ENCODE measurements around the gene ZNF219. TPM values are rescaled to one million over a fixed set of nuclear protein-coding genes. Genes with fewer than 3 reads are reported as not detected.
A peak's percentile ranks its signal among the peaks of the same experiment; 100 is the strongest.

ZNF219 gene
- total RNA-seq, 3 donors from 2014 or later = 5.5 to 7.0 (median 6.5) TPM

GRCh38 chr14:21106498-21107282 lies 8.2 kb upstream of the ZNF219 start:
- Mint-ChIP-seq H3K36me3 (ENCODE audit: insufficient read depth) (no peaks in the 10 kb centered on the region), H3K4me1 (ENCODE audit: low read depth) (peaks cover 23% of the 10 kb centered on the region), H3K27me3 (ENCODE audit: low read depth) (no peaks in the 10 kb centered on the region), H3K9me3 (no peaks in the 10 kb centered on the region), H3K4me3 (no peak overlapping the region)
- DNase-seq (peak; percentile 72), ATAC-seq (no peak)

- no peak for ATAC-seq
- Mint-ChIP-seq H3K36me3 (ENCODE audit: insufficient read depth) (no peaks in the 10 kb centered on the region), H3K4me1 (ENCODE audit: low read depth) (peaks cover 23% of the 10 kb centered on the region), H3K4me3 (no peak overlapping the region), H3K9me3 (no peaks in the 10 kb centered on the region), H3K27me3 (ENCODE audit: low read depth) (no peaks in the 10 kb centered on the region)
- no peak for DNase-seq
These were observed 7.7 kb upstream of the ZNF219 start for GRCh38 chr14:21106176-21106497.

- H3K4me3 Mint-ChIP-seq = peak overlapping the region; percentile 80
- H3K36me3 Mint-ChIP-seq (ENCODE audit: insufficient read depth) = no peaks in the 10 kb centered on the region
- DNase-seq = no peak
- peaks cover 2% of the 10 kb centered on the region for H3K27me3 Mint-ChIP-seq (ENCODE audit: low read depth)
- peaks cover 23% of the 10 kb centered on the region for H3K4me1 Mint-ChIP-seq (ENCODE audit: low read depth)
- no peak for ATAC-seq
- H3K9me3 Mint-ChIP-seq = no peaks in the 10 kb centered on the region
These were observed 6.6 kb upstream of the ZNF219 start for GRCh38 chr14:21105095-21105494.

- H3K4me3 Mint-ChIP-seq = peak overlapping the region; percentile 80
- peak; percentile 55 to 58 for ATAC-seq
- peaks cover 2% of the 10 kb centered on the region for H3K27me3 Mint-ChIP-seq (ENCODE audit: low read depth)
- H3K9me3 Mint-ChIP-seq = no peaks in the 10 kb centered on the region
- no peaks in the 10 kb centered on the region for H3K36me3 Mint-ChIP-seq (ENCODE audit: insufficient read depth)
- DNase-seq = peak; percentile 52
- peaks cover 24% of the 10 kb centered on the region for H3K4me1 Mint-ChIP-seq (ENCODE audit: low read depth)
These were observed 6.1 kb upstream of the ZNF219 start for GRCh38 chr14:21104448-21105060.

- H3K4me1 Mint-ChIP-seq (ENCODE audit: low read depth) = peaks cover 30% of the 10 kb centered on the region
- peak; percentile 90 for DNase-seq
- H3K27me3 Mint-ChIP-seq (ENCODE audit: low read depth) = peaks cover 2% of the 10 kb centered on the region
- H3K36me3 Mint-ChIP-seq (ENCODE audit: insufficient read depth) = no peaks in the 10 kb centered on the region
- H3K4me3 Mint-ChIP-seq = peak overlapping the region; percentile 80
- no peaks in the 10 kb centered on the region for H3K9me3 Mint-ChIP-seq
- ATAC-seq = peak; percentile 90 to 91
These were observed 5.4 kb upstream of the ZNF219 start for GRCh38 chr14:21103710-21104447.

- DNase-seq = no peak
- Mint-ChIP-seq H3K27me3 (ENCODE audit: low read depth) (peaks cover 2% of the 10 kb centered on the region), H3K36me3 (ENCODE audit: insufficient read depth) (no peaks in the 10 kb centered on the region)
These were observed 4.9 kb upstream of the ZNF219 start for GRCh38 chr14:21103411-21103709.

GRCh38 chr14:21102521-21103410 lies 4.3 kb upstream of the ZNF219 start:
- Mint-ChIP-seq H3K4me3 (peak overlapping the region; percentile 80), H3K9me3 (no peaks in the 10 kb centered on the region), H3K27me3 (ENCODE audit: low read depth) (peaks cover 2% of the 10 kb centered on the region), H3K4me1 (ENCODE audit: low read depth) (peaks cover 33% of the 10 kb centered on the region), H3K36me3 (ENCODE audit: insufficient read depth) (no peaks in the 10 kb centered on the region)
- no peak for ATAC-seq
- DNase-seq = no peak

More at GRCh38 chr14:21103411-21103709, 4.9 kb upstream of the ZNF219 start:
- peak overlapping the region; percentile 80 for H3K4me3 Mint-ChIP-seq
- no peaks in the 10 kb centered on the region for H3K9me3 Mint-ChIP-seq
- H3K4me1 Mint-ChIP-seq (ENCODE audit: low read depth) = peaks cover 33% of the 10 kb centered on the region
- ATAC-seq = no peak

- Mint-ChIP-seq H3K36me3 (ENCODE audit: insufficient read depth) (no peaks in the 10 kb centered on the region), H3K27me3 (ENCODE audit: low read depth) (peaks cover 3% of the 10 kb centered on the region), H3K4me1 (ENCODE audit: low read depth) (peaks cover 39% of the 10 kb centered on the region), H3K4me3 (no peak overlapping the region), H3K9me3 (no peaks in the 10 kb centered on the region)
- DNase-seq (no peak), ATAC-seq (no peak)
These were observed 3.5 kb upstream of the ZNF219 start for GRCh38 chr14:21101802-21102413.

- Mint-ChIP-seq H3K9me3 (no peaks in the 10 kb centered on the region), H3K27me3 (ENCODE audit: low read depth) (peaks cover 3% of the 10 kb centered on the region), H3K36me3 (ENCODE audit: insufficient read depth) (no peaks in the 10 kb centered on the region), H3K4me1 (ENCODE audit: low read depth) (peaks cover 35% of the 10 kb centered on the region), H3K4me3 (no peak within 1 kb of the TSS)
- ATAC-seq (no peak), DNase-seq (no peak)
These were observed 2.5 kb upstream of the ZNF219 start, which contains the start of gene TMEM253 for GRCh38 chr14:21100931-21101330. Gene TMEM253 (plus strand): TSS chr14:21101066. CDS start chr14:21101344, 278 bp downstream.

- no peaks in the 10 kb centered on the region for H3K36me3 Mint-ChIP-seq (ENCODE audit: insufficient read depth)
- H3K4me3 Mint-ChIP-seq = peak overlapping the region; percentile 85
- peaks cover 32% of the 10 kb centered on the region for H3K4me1 Mint-ChIP-seq (ENCODE audit: low read depth)
- H3K27me3 Mint-ChIP-seq (ENCODE audit: low read depth) = peaks cover 3% of the 10 kb centered on the region
- H3K9me3 Mint-ChIP-seq = no peaks in the 10 kb centered on the region
- no peak for ATAC-seq
- no peak for DNase-seq
These were observed 1.1 kb upstream of the ZNF219 start for GRCh38 chr14:21099596-21099985.

GRCh38 chr14:21098892-21099595 lies 589 bp upstream of the ZNF219 start:
- H3K9me3 Mint-ChIP-seq = no peaks in the 10 kb centered on the region
- peak overlapping the region; percentile 85 for H3K4me3 Mint-ChIP-seq
- peaks cover 3% of the 10 kb centered on the region for H3K27me3 Mint-ChIP-seq (ENCODE audit: low read depth)
- H3K4me1 Mint-ChIP-seq (ENCODE audit: low read depth) = peaks cover 30% of the 10 kb centered on the region
- H3K36me3 Mint-ChIP-seq (ENCODE audit: insufficient read depth) = no peaks in the 10 kb centered on the region
- ATAC-seq (no peak), DNase-seq (no peak)

- Mint-ChIP-seq H3K4me3 (peak overlapping the region; percentile 80), H3K4me1 (ENCODE audit: low read depth) (peaks cover 25% of the 10 kb centered on the region), H3K27me3 (ENCODE audit: low read depth) (peaks cover 3% of the 10 kb centered on the region), H3K36me3 (ENCODE audit: insufficient read depth) (no peaks in the 10 kb centered on the region), H3K9me3 (no peaks in the 10 kb centered on the region)
- DNase-seq = no peak
- ATAC-seq = peak in 1 of 2 donors; percentile 12
These were observed 799 bp downstream of the ZNF219 start for GRCh38 chr14:21097636-21098075.

- Mint-ChIP-seq H3K27me3 (ENCODE audit: low read depth) (peaks cover 3% of the 10 kb centered on the region), H3K9me3 (no peaks in the 10 kb centered on the region), H3K4me1 (ENCODE audit: low read depth) (peaks cover 23% of the 10 kb centered on the region), H3K36me3 (ENCODE audit: insufficient read depth) (no peaks in the 10 kb centered on the region), H3K4me3 (peak overlapping the region; percentile 80)
- no peak for DNase-seq
- no peak for ATAC-seq
These were observed 1.3 kb downstream of the ZNF219 start for GRCh38 chr14:21096978-21097635.
